GM12892 (cell line): ENCODE results near the gene RELN.

Source experiments
- POLR2A ChIP-seq: IDR thresholded peaks from 2 replicates; pipeline ENCODE4 v1.6.1; 2011; ENCODE audit warnings: low read depth, low read length, control low read depth
- POLR2AphosphoS5 ChIP-seq: IDR thresholded peaks from 2 replicates; pipeline ENCODE4 v1.6.1; 2011; ENCODE audit warnings: low read depth, low read length, control low read depth

GRCh38 chr7:103947026-103947655 is 42.3 kb downstream of the RELN start:
- TF ChIP-seq POLR2AphosphoS5 (no peak), POLR2A (no peak)
